ENCODE measurements around the gene PEA15.

- TF ChIP-seq GABPA (IDR thresholded peaks at IDR 0.05; ENCODE audit: borderline replicate concordance, insufficient read depth, low read length) (no peak), CTCF (IDR thresholded peaks at IDR 0.05; ENCODE audit: control extremely low read depth in 1 of 3, insufficient read depth in 1 of 3, low read depth in 1 of 3, low read length in 3 of 3) (no peak; a peak in 1 of 4 replicates), USF2 (IDR thresholded peaks at IDR 0.05; ENCODE audit: low read length) (no peak), CREB1 (IDR thresholded peaks at IDR 0.05) (no peak), POLR2AphosphoS5 (IDR thresholded peaks at IDR 0.05; ENCODE audit: low read depth, low read length) (no peak), YY1 (IDR thresholded peaks at IDR 0.05; ENCODE audit: low read depth, low read length) (no peak), ZNF274 (IDR thresholded peaks at IDR 0.05; ENCODE audit: borderline replicate concordance, extremely low read depth, low read length) (no peak), POLR2A (IDR thresholded peaks at IDR 0.05; ENCODE audit: control extremely low read depth in 1 of 2, low read depth in 2 of 2, low read length in 2 of 2) (no peak), PHF8 (conservative IDR thresholded peaks at IDR 0.05; ENCODE audit: low read depth, low read length) (no peak), SAP30 (IDR thresholded peaks at IDR 0.05; ENCODE audit: insufficient read depth, insufficient replicate concordance, low read length) (no peak)
Observed at GRCh38 chr1:160193832-160194736, 11.1 kb upstream of the PEA15 start.
